ENCODE data around the gene NOTCH3. TPM values are rescaled to one million over a fixed set of nuclear protein-coding genes. Genes with fewer than 3 reads are reported as not detected.
A peak's percentile ranks its signal among the peaks of the same experiment; 100 is the strongest.

Gene NOTCH3
- total RNA-seq, 2 donors from 2014 or later = 0.02 TPM

- Mint-ChIP-seq H3K9me3 (no peaks in the 10 kb centered on the region), H3K27me3 (ENCODE audit: low read depth) (no peaks in the 10 kb centered on the region), H3K36me3 (ENCODE audit: insufficient read depth in 2 of 2) (peaks cover 3 to 4% of the 10 kb centered on the region in 2 donors), H3K4me3 (peak overlapping the region; percentile 6 to 62), H3K4me1 (ENCODE audit: low read depth) (peaks cover 29% of the 10 kb centered on the region), H3K27ac (no peak overlapping the region)
- no peak for DNase-seq
- ATAC-seq (replicated peaks in 1 of 2) = no peak
These were observed 74.5 kb downstream of the NOTCH3 start for GRCh38 chr19:15126131-15126910.

- Mint-ChIP-seq H3K9me3 (no peaks in the 10 kb centered on the region), H3K36me3 (ENCODE audit: insufficient read depth in 2 of 2) (peaks cover 6 to 9% of the 10 kb centered on the region in 2 donors), H3K4me1 (ENCODE audit: low read depth) (peaks cover 27% of the 10 kb centered on the region), H3K4me3 (peak overlapping the region; percentile 92), H3K27me3 (ENCODE audit: low read depth) (no peaks in the 10 kb centered on the region), H3K27ac (peak overlapping the region; percentile 97)
- ATAC-seq (replicated peaks in 1 of 2) (peak; percentile 93 to 94), DNase-seq (peak; percentile 99)
These were observed 75.3 kb downstream of the NOTCH3 start for GRCh38 chr19:15125232-15126067.

- H3K9me3 Mint-ChIP-seq = no peaks in the 10 kb centered on the region
- ATAC-seq (replicated peaks in 1 of 2) (no peak), DNase-seq (peak in 1 of 2 donors; percentile 13)
- H3K4me3 Mint-ChIP-seq = peak overlapping the region; percentile 92
- peak overlapping the region; percentile 97 for H3K27ac Mint-ChIP-seq
- H3K4me1 Mint-ChIP-seq (ENCODE audit: low read depth) = peaks cover 20% of the 10 kb centered on the region
- H3K36me3 Mint-ChIP-seq (ENCODE audit: insufficient read depth in 2 of 2) = peaks cover 6 to 13% of the 10 kb centered on the region in 2 donors
- H3K27me3 Mint-ChIP-seq (ENCODE audit: low read depth) = no peaks in the 10 kb centered on the region
These were observed 76.1 kb downstream of the NOTCH3 start for GRCh38 chr19:15124572-15125231.

GRCh38 chr19:15123900-15124299 is 76.9 kb downstream of the NOTCH3 start:
- peaks cover 12% of the 10 kb centered on the region for H3K4me1 Mint-ChIP-seq (ENCODE audit: low read depth)

GRCh38 chr19:15123031-15123890 is 77.5 kb downstream of the NOTCH3 start:
- Mint-ChIP-seq H3K36me3 (ENCODE audit: insufficient read depth in 2 of 2) (peaks cover 9 to 23% of the 10 kb centered on the region in 2 donors), H3K27ac (no peak overlapping the region), H3K4me1 (ENCODE audit: low read depth) (peaks cover 11% of the 10 kb centered on the region), H3K4me3 (peak overlapping the region; percentile 92), H3K27me3 (ENCODE audit: low read depth) (no peaks in the 10 kb centered on the region), H3K9me3 (no peaks in the 10 kb centered on the region)
- ATAC-seq (replicated peaks in 1 of 2) (no peak), DNase-seq (no peak)

More at GRCh38 chr19:15123900-15124299, 76.9 kb downstream of the NOTCH3 start:
- Mint-ChIP-seq H3K27me3 (ENCODE audit: low read depth) (no peaks in the 10 kb centered on the region), H3K4me3 (peak overlapping the region; percentile 92), H3K9me3 (no peaks in the 10 kb centered on the region), H3K27ac (no peak overlapping the region), H3K36me3 (ENCODE audit: insufficient read depth in 2 of 2) (peaks cover 8 to 18% of the 10 kb centered on the region in 2 donors)
- DNase-seq (no peak), ATAC-seq (replicated peaks in 1 of 2) (no peak)

- DNase-seq (no peak), ATAC-seq (replicated peaks in 1 of 2) (no peak)
- no peaks in the 10 kb centered on the region for H3K9me3 Mint-ChIP-seq
- H3K27ac Mint-ChIP-seq = no peak overlapping the region
- peaks cover 11% of the 10 kb centered on the region for H3K4me1 Mint-ChIP-seq (ENCODE audit: low read depth)
- H3K27me3 Mint-ChIP-seq (ENCODE audit: low read depth) = no peaks in the 10 kb centered on the region
- no peak overlapping the region for H3K4me3 Mint-ChIP-seq
- peaks cover 9 to 23% of the 10 kb centered on the region in 2 donors for H3K36me3 Mint-ChIP-seq (ENCODE audit: insufficient read depth in 2 of 2)
These were observed 78.3 kb downstream of the NOTCH3 start for GRCh38 chr19:15122331-15123030.

GRCh38 chr19:15120135-15121026 is 80.4 kb downstream of the NOTCH3 start:
- Mint-ChIP-seq H3K4me3 (no peak overlapping the region), H3K9me3 (no peaks in the 10 kb centered on the region), H3K27me3 (ENCODE audit: low read depth) (no peaks in the 10 kb centered on the region), H3K4me1 (ENCODE audit: low read depth) (peaks cover 11% of the 10 kb centered on the region), H3K36me3 (ENCODE audit: insufficient read depth in 2 of 2) (peaks cover 9 to 23% of the 10 kb centered on the region in 2 donors), H3K27ac (no peak overlapping the region)
- DNase-seq = no peak
- no peak for ATAC-seq (replicated peaks in 1 of 2)

- no peak for ATAC-seq (replicated peaks in 1 of 2)
- no peaks in the 10 kb centered on the region for H3K9me3 Mint-ChIP-seq
- H3K4me1 Mint-ChIP-seq (ENCODE audit: low read depth) = peaks cover 3% of the 10 kb centered on the region
- H3K4me3 Mint-ChIP-seq = no peak overlapping the region
- no peaks in the 10 kb centered on the region for H3K27me3 Mint-ChIP-seq (ENCODE audit: low read depth)
- DNase-seq = no peak
- no peak overlapping the region for H3K27ac Mint-ChIP-seq
- peaks cover 6 to 25% of the 10 kb centered on the region in 2 donors for H3K36me3 Mint-ChIP-seq (ENCODE audit: insufficient read depth in 2 of 2)
These were observed 81.9 kb downstream of the NOTCH3 start for GRCh38 chr19:15118789-15119494.

GRCh38 chr19:15118248-15118647 is 82.5 kb downstream of the NOTCH3 start:
- Mint-ChIP-seq H3K4me3 (no peak overlapping the region), H3K9me3 (no peaks in the 10 kb centered on the region), H3K4me1 (ENCODE audit: low read depth) (no peaks in the 10 kb centered on the region), H3K27me3 (ENCODE audit: low read depth) (no peaks in the 10 kb centered on the region), H3K27ac (no peak overlapping the region), H3K36me3 (ENCODE audit: insufficient read depth in 2 of 2) (peaks cover 6 to 25% of the 10 kb centered on the region in 2 donors)
- DNase-seq = no peak
- ATAC-seq (replicated peaks in 1 of 2) = no peak

GRCh38 chr19:15116856-15117255 is 83.9 kb downstream of the NOTCH3 start:
- Mint-ChIP-seq H3K27me3 (ENCODE audit: low read depth) (no peaks in the 10 kb centered on the region), H3K9me3 (no peaks in the 10 kb centered on the region), H3K4me3 (no peak overlapping the region), H3K4me1 (ENCODE audit: low read depth) (no peaks in the 10 kb centered on the region), H3K27ac (no peak overlapping the region), H3K36me3 (ENCODE audit: insufficient read depth in 2 of 2) (peaks cover 5 to 25% of the 10 kb centered on the region in 2 donors)
- ATAC-seq (replicated peaks in 1 of 2) = no peak
- DNase-seq = no peak

All from activated T-cell treated with anti-CD3 and anti-CD28 coated beads, Interleukin-2, amount 50 U/mL, for 72 hours (primary cell).